ENCODE measurements around the gene SPECC1. TPM values are rescaled to one million over a fixed set of nuclear protein-coding genes. Genes with fewer than 3 reads are reported as not detected.

Gene SPECC1
- total and polyA plus RNA-seq, 9 of the 15 experiments (the other 6 are each of a cell fraction or from before 2014, with no cell fraction given) = 2.4 to 19.6 (median 14.7) TPM

- no peak for TF ChIP-seq CEBPZ (IDR thresholded peaks at IDR 0.05; ENCODE audit: borderline replicate concordance, low read depth, low read length)
- TF ChIP-seq EP300 (IDR thresholded peaks at IDR 0.05; ENCODE audit: low read length) = no peak
- peak; percentile 22; the same call in 1 of the 2 replicates for TF ChIP-seq GATAD2A (IDR thresholded peaks at IDR 0.05)
- TF ChIP-seq NFE2 (IDR thresholded peaks at IDR 0.05; ENCODE audit: low read depth) = no peak
- TF ChIP-seq PPARD (CRISPR knock-in tag; IDR thresholded peaks at IDR 0.05) = no peak
- TF ChIP-seq NCOA4 (IDR thresholded peaks at IDR 0.05; ENCODE audit: partially characterized antibody) = no peak
- TF ChIP-seq ZNF512 (tag; IDR thresholded peaks at IDR 0.05) = peak; percentile 81
- no peak for TF ChIP-seq ZSCAN29 (IDR thresholded peaks at IDR 0.05)
- TF ChIP-seq ZNF707 (CRISPR knock-in tag; conservative IDR thresholded peaks at IDR 0.05) = no peak
- no peak for TF ChIP-seq TEAD2 (tag; IDR thresholded peaks at IDR 0.05)
- no peak for TF ChIP-seq MCM7 (IDR thresholded peaks at IDR 0.05)
- no peak for TF ChIP-seq KHSRP (IDR thresholded peaks at IDR 0.05)
- TF ChIP-seq PCBP1 (IDR thresholded peaks at IDR 0.05; ENCODE audit: low read depth, low read length, poor library complexity, severe bottlenecking) = no peak
- TF ChIP-seq TSHZ1 (CRISPR knock-in tag; IDR thresholded peaks at IDR 0.05) = no peak
- TF ChIP-seq PTRF (tag; IDR thresholded peaks at IDR 0.05) = no peak
- no peak for TF ChIP-seq IFI16 (CRISPR knock-in tag; IDR thresholded peaks at IDR 0.05)
- peak; percentile 10 to 34; a peak in 1 of 4 replicates for TF ChIP-seq NRF1 (conservative IDR thresholded peaks at IDR 0.05 in 1 of 2, IDR thresholded peaks at IDR 0.05 in 1 of 2)
- no peak for TF ChIP-seq SLC30A9 (CRISPR knock-in tag; IDR thresholded peaks at IDR 0.05)
- TF ChIP-seq SMARCC2 (IDR thresholded peaks at IDR 0.05; ENCODE audit: low read depth) = no peak
- TF ChIP-seq CTBP1 (IDR thresholded peaks at IDR 0.05; ENCODE audit: borderline replicate concordance) = peak; percentile 61; the same call in 1 of the 2 replicates
- no peak for TF ChIP-seq TCF7L2 (IDR thresholded peaks at IDR 0.05; ENCODE audit: low read depth, low read length)
- TF ChIP-seq TRIM24 (IDR thresholded peaks at IDR 0.05) = no peak
These were observed 16.1 kb upstream of the SPECC1 start (continued) for GRCh38 chr17:19992803-19993713.
